DOHH2 (cell line): ENCODE measurements around the gene ZNF23.
"Not testable (repeated sequence)": the region's sequence is repeated elsewhere in the genome, so short reads cannot be mapped to it uniquely, and the experiment has no call there.

ENCODE experiments used
- H3F3A ChIP-seq: fragments of 200-600 bp; sonication (generic), shearing (Covaris generic); 2 replicates; pipeline ENCODE4 v1.6.0; 2016; ENCODE audit warnings: antibody characterized with exemption, mild to moderate bottlenecking; ENCODE audit not compliant: control insufficient read depth, insufficient read depth
- H3K27ac ChIP-seq: fragments of 200-600 bp; sonication (generic); 2 replicates; pipeline ENCODE4 v1.5.1; 2014; ENCODE audit warnings: low read depth, mild to moderate bottlenecking, low read length, moderate library complexity
- H3K27me3 ChIP-seq: fragments of 200-600 bp; sonication (generic); 2 replicates; pipeline ENCODE4 v1.6.1; 2014; ENCODE audit warnings: mild to moderate bottlenecking, low read length, mixed read lengths; ENCODE audit not compliant: control insufficient read depth
- H3K36me3 ChIP-seq: fragments of 200-600 bp; sonication (generic); 2 replicates; pipeline ENCODE4 v1.6.1; 2014; ENCODE audit warnings: mild to moderate bottlenecking, low read length, moderate library complexity, mixed read lengths; ENCODE audit not compliant: control insufficient read depth
- H3K4me1 ChIP-seq: fragments of 200-600 bp; sonication (generic); 2 replicates; pipeline ENCODE4 v1.6.1; 2014; ENCODE audit warnings: mild to moderate bottlenecking, low read length, mixed read lengths; ENCODE audit not compliant: control insufficient read depth
- H3K4me2 ChIP-seq: fragments of 200-600 bp; sonication (generic); 2 replicates; pipeline ENCODE4 v1.6.0; 2014; ENCODE audit warnings: mild to moderate bottlenecking, low read length, moderate library complexity
- H3K4me3 ChIP-seq: fragments of 200-600 bp; sonication (generic); 2 replicates; pipeline ENCODE4 v1.5.1; 2014; ENCODE audit warnings: mild to moderate bottlenecking, low read length, mixed read lengths
- H3K79me2 ChIP-seq: fragments of 200-600 bp; sonication (generic); 2 replicates; pipeline ENCODE4 v1.6.1; 2014; ENCODE audit warnings: mild to moderate bottlenecking, low read length, mixed read lengths; ENCODE audit not compliant: control insufficient read depth
- H3K9me2 ChIP-seq: fragments of 200-600 bp; sonication (generic); replicated peaks from 2 replicates; pipeline ENCODE4 v1.6.1; 2014; ENCODE audit warnings: mild to moderate bottlenecking, low read length, mixed read lengths; ENCODE audit not compliant: control insufficient read depth
- H3K9me3 ChIP-seq: fragments of 200-600 bp; sonication (generic); 2 replicates; pipeline ENCODE4 v1.6.1; 2014; ENCODE audit warnings: antibody characterized with exemption, low read length, mixed read lengths; ENCODE audit not compliant: control insufficient read depth, insufficient read depth
- H4K20me1 ChIP-seq: fragments of 200-600 bp; sonication (generic); 2 replicates; pipeline ENCODE4 v1.6.0; 2014; ENCODE audit warnings: low read depth, mild to moderate bottlenecking, antibody characterized with exemption, low read length, moderate library complexity; ENCODE audit not compliant: control insufficient read depth, insufficient read depth
- CTCF ChIP-seq: fragments of 200-600 bp; sonication (generic); IDR thresholded peaks from one replicate; pipeline ENCODE4 v1.5.1; 2014; ENCODE audit warnings: antibody characterized with exemption, mild to moderate bottlenecking, low read depth, low read length; ENCODE audit not compliant: poor library complexity, severe bottlenecking
- EZH2phosphoT487 ChIP-seq: fragments of 200-600 bp; sonication (generic); IDR thresholded peaks from 2 replicates; pipeline ENCODE4 v1.6.1; 2017; ENCODE audit warnings: borderline replicate concordance, mild to moderate bottlenecking, antibody characterized with exemption, low read length, moderate library complexity, mixed read lengths

ZNF23 gene

GRCh38 chr16:71461686-71462648, at the start of gene ZNF23:
TSS of gene ZNF23 (minus strand) at chr16:71462247. CDS start at chr16:71456796, 5,451 bp downstream.
- no peak within 1 kb of the TSS for H3K27ac ChIP-seq
- TF ChIP-seq EZH2phosphoT487 (no peak), CTCF (peak; percentile 48)
- peak within 1 kb of the TSS; percentile 82 for H3K4me3 ChIP-seq
- no peaks in the 10 kb centered on the region for H3K27me3 ChIP-seq
- H4K20me1 ChIP-seq = no peaks in the 10 kb centered on the region
- H3K4me1 ChIP-seq = peaks cover 16% of the 10 kb centered on the region
- peak within 1 kb of the TSS; percentile 83 for H3K4me2 ChIP-seq
- H3F3A ChIP-seq = no peaks in the 10 kb centered on the region
- H3K79me2 ChIP-seq = peaks cover 39% of the 10 kb centered on the region
- no peaks in the 10 kb centered on the region for H3K9me2 ChIP-seq
- H3K9me3 ChIP-seq = no peaks in the 10 kb centered on the region
- no peaks in the 10 kb centered on the region for H3K36me3 ChIP-seq

- no peak overlapping the region for H3K27ac ChIP-seq
- no peak overlapping the region for H3K4me2 ChIP-seq
- H3K4me3 ChIP-seq = no peak overlapping the region
- H4K20me1 ChIP-seq = no peaks in the 10 kb centered on the region
- TF ChIP-seq CTCF = no peak
- TF ChIP-seq EZH2phosphoT487 = no peak
- H3K79me2 ChIP-seq = no peaks in the 10 kb centered on the region
- H3K9me2 ChIP-seq = no peaks in the 10 kb centered on the region
- no peaks in the 10 kb centered on the region for H3K9me3 ChIP-seq
- no peaks in the 10 kb centered on the region for H3K4me1 ChIP-seq
- peaks cover 3% of the 10 kb centered on the region for H3K27me3 ChIP-seq
- H3F3A ChIP-seq = no peaks in the 10 kb centered on the region
- H3K36me3 ChIP-seq = no peaks in the 10 kb centered on the region
Observed at GRCh38 chr16:71507061-71507460, 45.0 kb upstream of the ZNF23 start.

- no peaks in the 10 kb centered on the region for H3K79me2 ChIP-seq
- H3K27me3 ChIP-seq = peaks cover 3% of the 10 kb centered on the region
- H4K20me1 ChIP-seq = no peaks in the 10 kb centered on the region
- H3K9me3 ChIP-seq = no peaks in the 10 kb centered on the region
- H3K27ac ChIP-seq = no peak overlapping the region
- TF ChIP-seq CTCF = no peak
- H3K4me1 ChIP-seq = no peaks in the 10 kb centered on the region
- H3K36me3 ChIP-seq = no peaks in the 10 kb centered on the region
- no peaks in the 10 kb centered on the region for H3K9me2 ChIP-seq
- H3F3A ChIP-seq = no peaks in the 10 kb centered on the region
- H3K4me2 ChIP-seq = no peak overlapping the region
- no peak overlapping the region for H3K4me3 ChIP-seq
Observed at GRCh38 chr16:71504901-71505300, 42.9 kb upstream of the ZNF23 start.

GRCh38 chr16:71504051-71504450, 42.0 kb upstream of the ZNF23 start:
- not testable (repeated sequence) for H3K4me1 ChIP-seq, H3K4me3 ChIP-seq, H3K9me2 ChIP-seq, H4K20me1 ChIP-seq, H3K4me2 ChIP-seq, H3K9me3 ChIP-seq, H3K27me3 ChIP-seq, H3K79me2 ChIP-seq, H3F3A ChIP-seq, H3K36me3 ChIP-seq, H3K27ac ChIP-seq
